Thyroid gland (tissue), 4 donors: ENCODE results near the gene URB1. TPM values are rescaled to one million over a fixed set of nuclear protein-coding genes. Genes with fewer than 3 reads are reported as not detected.

Experiments
- DNase-seq, 2 donors: peaks; one replicate each; pipeline ENCODE4 v3.0.0-alpha.2; 2019
- H3K27ac ChIP-seq, 3 donors: fragments of 200-600 bp; sonication (generic); 1 replicate in 2 of 3; 2 replicates in 1 of 3; pipeline ENCODE4 v1.5.1; 2016 to 2019; ENCODE audit warnings: mild to moderate bottlenecking in 1 of 3, moderate library complexity in 1 of 3
- H3K27me3 ChIP-seq: fragments of 200-600 bp; sonication (generic); one replicate; pipeline ENCODE4 v1.5.1; 2019
- H3K36me3 ChIP-seq, 2 donors: fragments of 200-600 bp; sonication (generic); one replicate each; pipeline ENCODE4 v1.5.1; 2016 to 2019
- H3K4me1 ChIP-seq, 2 donors: fragments of 200-600 bp; sonication (generic); one replicate each; pipeline ENCODE4 v1.5.1; 2017 to 2019
- H3K4me3 ChIP-seq, 3 donors: fragments of 200-600 bp; sonication (generic); replicated peaks in 1 of 3; 1 replicate in 2 of 3; 2 replicates in 1 of 3; pipeline ENCODE4 v1.5.1; 2016; ENCODE audit warnings: mild to moderate bottlenecking in 1 of 3
- H3K9me3 ChIP-seq: fragments of 200-600 bp; sonication (generic); one replicate; pipeline ENCODE4 v1.5.1; 2017
- POLR2A ChIP-seq, 2 donors: fragments of 450-650 bp; IDR thresholded peaks; one replicate each; pipeline ENCODE4 v1.6.1; 2017; ENCODE audit warnings: antibody characterized with exemption in 2 of 2, mild to moderate bottlenecking in 2 of 2, moderate library complexity in 1 of 2
- WGBS, 2 donors: methylation state at CpG; one replicate each; pipeline ENCODE4 v1.1.5; 2017; 5-methylcytosine and 5-hydroxymethylcytosine counted together
- intact Hi-C: fragments of 100-400 bp; cut with DNase I; formaldehyde crosslinking; loops from one replicate; pipeline ENCODE4 v1.15.1; 2023
- total RNA-seq, 4 donors: library from RNA; depleted of rRNA; stranded (reverse); fragments of >200 nt; gene quantifications; one replicate each; pipeline ENCODE4 v1.2.3, GENCODE V29; 2016
- TF ChIP-seq, protein P1 (sequence below), 6 experiments: fragments of 200-600 bp in 3 of 6; fragments of 450-650 bp in 3 of 6; sonication (generic) in 3 of 6; IDR thresholded peaks; one replicate each; pipeline ENCODE4 v1.5.1; 2016 to 2019; ENCODE audit warnings: antibody characterized with exemption in 6 of 6, mild to moderate bottlenecking in 2 of 6, inconsistent platforms in 1 of 6, moderate library complexity in 1 of 6

The URB1 gene
- total RNA-seq, 4 donors from 2014 or later = 13.6 to 23.9 (median 15.8) TPM

DNA sequence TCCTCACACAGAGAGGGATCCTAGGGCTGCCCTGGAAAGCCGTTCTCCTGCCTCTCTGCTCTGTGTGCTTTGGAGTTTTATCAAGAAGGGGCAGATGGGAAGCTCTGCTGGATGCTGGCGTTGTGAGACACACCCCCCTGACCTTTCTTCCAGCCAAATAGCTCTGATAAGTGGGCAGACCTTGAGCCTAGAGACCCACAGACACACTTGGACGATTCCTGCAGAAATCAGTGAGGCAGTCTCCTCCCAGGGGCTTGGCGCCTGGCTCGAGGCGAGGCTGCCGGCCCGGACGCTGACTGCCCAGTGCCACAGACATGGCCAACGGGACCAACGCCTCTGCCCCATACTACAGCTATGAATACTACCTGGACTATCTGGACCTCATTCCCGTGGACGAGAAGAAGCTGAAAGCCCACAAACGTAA, 94.1 kb downstream of the URB1 start, which contains the start of gene MRAP:
Gene MRAP, plus strand, starts transcription at position 198 of the 424 bp plus-strand sequence. Its CDS starts 117 bp downstream, at position 315.
- no peak for TF ChIP-seq POLR2A (IDR thresholded peaks at IDR 0.05)
- TF ChIP-seq, protein P1, sequence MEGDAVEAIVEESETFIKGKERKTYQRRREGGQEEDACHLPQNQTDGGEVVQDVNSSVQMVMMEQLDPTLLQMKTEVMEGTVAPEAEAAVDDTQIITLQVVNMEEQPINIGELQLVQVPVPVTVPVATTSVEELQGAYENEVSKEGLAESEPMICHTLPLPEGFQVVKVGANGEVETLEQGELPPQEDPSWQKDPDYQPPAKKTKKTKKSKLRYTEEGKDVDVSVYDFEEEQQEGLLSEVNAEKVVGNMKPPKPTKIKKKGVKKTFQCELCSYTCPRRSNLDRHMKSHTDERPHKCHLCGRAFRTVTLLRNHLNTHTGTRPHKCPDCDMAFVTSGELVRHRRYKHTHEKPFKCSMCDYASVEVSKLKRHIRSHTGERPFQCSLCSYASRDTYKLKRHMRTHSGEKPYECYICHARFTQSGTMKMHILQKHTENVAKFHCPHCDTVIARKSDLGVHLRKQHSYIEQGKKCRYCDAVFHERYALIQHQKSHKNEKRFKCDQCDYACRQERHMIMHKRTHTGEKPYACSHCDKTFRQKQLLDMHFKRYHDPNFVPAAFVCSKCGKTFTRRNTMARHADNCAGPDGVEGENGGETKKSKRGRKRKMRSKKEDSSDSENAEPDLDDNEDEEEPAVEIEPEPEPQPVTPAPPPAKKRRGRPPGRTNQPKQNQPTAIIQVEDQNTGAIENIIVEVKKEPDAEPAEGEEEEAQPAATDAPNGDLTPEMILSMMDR (IDR thresholded peaks at IDR 0.05) = no peak
- Histone ChIP-seq H3K9me3 (no peaks in the 10 kb centered on the region), H3K36me3 (no peaks in the 10 kb centered on the region), H3K27me3 (no peaks in the 10 kb centered on the region), H3K4me1 (no peaks in the 10 kb centered on the region), H3K4me3 (no peak within 1 kb of the TSS), H3K27ac (no peak within 1 kb of the TSS)
- DNase-seq = no peak
- intact Hi-C loops = no loop called here
- WGBS, 2 donors = 75 to 78% methylated on average over 7 to 13 of the region's 14 CpGs

- Histone ChIP-seq H3K4me1 (no peaks in the 10 kb centered on the region), H3K36me3 (no peaks in the 10 kb centered on the region), H3K27ac (no peak overlapping the region), H3K4me3 (no peak overlapping the region), H3K27me3 (no peaks in the 10 kb centered on the region), H3K9me3 (no peaks in the 10 kb centered on the region)
- TF ChIP-seq POLR2A (IDR thresholded peaks at IDR 0.05) = no peak
- TF ChIP-seq, protein P1 (IDR thresholded peaks at IDR 0.05) = no peak
- intact Hi-C loops = no loop called here
- no peak for DNase-seq
- 84 to 94% methylated on average over 6 of the region's 6 CpGs for WGBS, 2 donors
These were observed 94.7 kb downstream of the URB1 start for GRCh38 chr21:32298148-32298559.

- no peak overlapping the region for H3K27ac ChIP-seq
- WGBS, 2 donors = 95 to 100% methylated on average over 7 of the region's 7 CpGs
- no peak for TF ChIP-seq POLR2A (IDR thresholded peaks at IDR 0.05)
- TF ChIP-seq, protein P1 (IDR thresholded peaks at IDR 0.05) = no peak
- H3K36me3 ChIP-seq = no peaks in the 10 kb centered on the region
- intact Hi-C loops = no loop called here
- no peak for DNase-seq
- H3K27me3 ChIP-seq = no peaks in the 10 kb centered on the region
- H3K4me3 ChIP-seq = no peak overlapping the region
- H3K9me3 ChIP-seq = no peaks in the 10 kb centered on the region
- H3K4me1 ChIP-seq = no peaks in the 10 kb centered on the region
These were observed 95.4 kb downstream of the URB1 start for GRCh38 chr21:32297449-32297848.

DNA sequence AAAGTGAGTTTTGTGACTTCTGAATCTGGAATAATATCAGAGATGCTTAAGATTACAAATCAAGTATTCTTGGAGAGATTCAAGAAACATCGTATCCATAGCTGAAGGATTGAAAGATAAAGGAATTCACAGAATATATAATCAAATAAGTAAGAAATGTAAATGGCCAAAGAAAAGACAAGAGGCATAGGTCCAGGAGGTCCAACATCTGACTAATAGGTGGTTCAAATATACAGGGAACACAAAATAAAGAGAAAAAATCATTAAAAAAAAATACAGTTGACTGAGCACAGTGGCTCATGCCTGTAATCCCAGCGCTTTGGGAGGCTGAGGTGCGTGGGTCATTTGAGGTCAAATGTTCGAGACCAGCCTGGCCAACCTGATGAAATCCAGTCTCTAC, 107.3 kb downstream of the URB1 start:
- H3K4me1 ChIP-seq = no peaks in the 10 kb centered on the region
- intact Hi-C loops = no loop called here
- H3K27me3 ChIP-seq = no peaks in the 10 kb centered on the region
- H3K27ac ChIP-seq = no peak overlapping the region
- H3K4me3 ChIP-seq = no peak overlapping the region
- no peaks in the 10 kb centered on the region for H3K36me3 ChIP-seq
- DNase-seq = no peak
- TF ChIP-seq POLR2A (IDR thresholded peaks at IDR 0.05) = no peak
- TF ChIP-seq, protein P1 (IDR thresholded peaks at IDR 0.05) = no peak
- 96 to 97% methylated on average over 4 of the region's 4 CpGs for WGBS, 2 donors
- no peaks in the 10 kb centered on the region for H3K9me3 ChIP-seq

- intact Hi-C loops = no loop called here
- H3K9me3 ChIP-seq = no peaks in the 10 kb centered on the region
These were observed 109.8 kb downstream of the URB1 start for GRCh38 chr21:32282992-32283391.

More at GRCh38 chr21:32282992-32283391, 109.8 kb downstream of the URB1 start:
- DNase-seq = no peak
- WGBS, 2 donors = 80 to 83% methylated on average over 6 of the region's 6 CpGs
- peaks cover 12 to 15% of the 10 kb centered on the region in 2 donors for H3K4me1 ChIP-seq
- H3K4me3 ChIP-seq = no peak overlapping the region
- no peaks in the 10 kb centered on the region for H3K27me3 ChIP-seq
- no peaks in the 10 kb centered on the region for H3K36me3 ChIP-seq
- TF ChIP-seq POLR2A (IDR thresholded peaks at IDR 0.05) = no peak
- TF ChIP-seq, protein P1 (IDR thresholded peaks at IDR 0.05) = no peak
- no peak overlapping the region for H3K27ac ChIP-seq
